ENCODE results near the gene CETP.

CETP gene

DNA sequence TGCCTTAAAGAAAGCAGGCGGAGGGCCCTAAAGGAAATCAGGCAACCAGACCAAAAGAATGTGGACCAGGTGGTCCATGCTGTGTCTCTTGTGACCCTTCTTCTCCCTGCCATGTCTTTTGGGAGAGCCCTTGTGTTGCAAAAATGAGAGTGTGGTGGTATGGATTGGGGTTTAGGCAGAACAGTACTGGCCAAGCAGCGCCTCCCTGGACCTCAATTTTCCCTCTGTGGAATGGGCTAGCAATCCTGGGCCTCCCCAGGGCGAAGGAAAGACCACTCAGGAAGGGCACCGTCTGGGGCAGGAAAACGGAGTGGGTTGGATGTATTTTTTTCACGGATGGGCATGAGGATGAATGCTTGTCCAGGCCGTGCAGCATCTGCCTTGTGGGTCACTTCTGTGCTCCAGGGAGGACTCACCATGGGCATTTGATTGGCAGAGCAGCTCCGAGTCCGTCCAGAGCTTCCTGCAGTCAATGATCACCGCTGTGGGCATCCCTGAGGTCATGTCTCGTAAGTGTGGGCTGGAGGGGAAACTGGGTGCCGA, 20.1 kb downstream of the CETP start:
- no peak for DNase-seq (ENCODE audit: low spot score)
- in situ Hi-C loops (cut with MboI; ENCODE audit: low pct_unique_long_range_greater_than_20kb, low sequenced_read_pairs, unreplicated experiment): no loop called here
- TF ChIP-seq, protein P1, sequence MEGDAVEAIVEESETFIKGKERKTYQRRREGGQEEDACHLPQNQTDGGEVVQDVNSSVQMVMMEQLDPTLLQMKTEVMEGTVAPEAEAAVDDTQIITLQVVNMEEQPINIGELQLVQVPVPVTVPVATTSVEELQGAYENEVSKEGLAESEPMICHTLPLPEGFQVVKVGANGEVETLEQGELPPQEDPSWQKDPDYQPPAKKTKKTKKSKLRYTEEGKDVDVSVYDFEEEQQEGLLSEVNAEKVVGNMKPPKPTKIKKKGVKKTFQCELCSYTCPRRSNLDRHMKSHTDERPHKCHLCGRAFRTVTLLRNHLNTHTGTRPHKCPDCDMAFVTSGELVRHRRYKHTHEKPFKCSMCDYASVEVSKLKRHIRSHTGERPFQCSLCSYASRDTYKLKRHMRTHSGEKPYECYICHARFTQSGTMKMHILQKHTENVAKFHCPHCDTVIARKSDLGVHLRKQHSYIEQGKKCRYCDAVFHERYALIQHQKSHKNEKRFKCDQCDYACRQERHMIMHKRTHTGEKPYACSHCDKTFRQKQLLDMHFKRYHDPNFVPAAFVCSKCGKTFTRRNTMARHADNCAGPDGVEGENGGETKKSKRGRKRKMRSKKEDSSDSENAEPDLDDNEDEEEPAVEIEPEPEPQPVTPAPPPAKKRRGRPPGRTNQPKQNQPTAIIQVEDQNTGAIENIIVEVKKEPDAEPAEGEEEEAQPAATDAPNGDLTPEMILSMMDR (IDR thresholded peaks at IDR 0.05; ENCODE audit: extremely low read depth, insufficient read depth, missing control alignments): no peak

DNA sequence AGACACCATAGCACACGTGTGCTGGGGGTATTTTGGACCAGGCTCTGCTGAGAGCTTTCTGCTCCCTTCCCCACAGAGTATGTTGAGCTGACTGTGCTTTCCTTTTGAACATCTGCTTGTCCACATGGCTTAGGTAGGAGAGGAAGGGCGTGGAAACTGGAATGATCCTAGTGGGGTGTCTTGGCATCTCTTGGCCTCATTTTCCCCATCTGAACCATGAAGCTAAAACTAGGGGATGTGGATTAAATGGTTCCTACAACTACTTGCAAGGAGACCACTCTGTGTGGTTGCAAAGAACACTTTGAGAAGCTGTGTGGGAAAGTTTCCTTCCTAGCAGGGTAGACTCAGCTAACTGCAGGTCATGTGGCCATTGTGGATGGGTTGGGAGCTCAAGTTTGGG, 20.9 kb downstream of the CETP start:
- in situ Hi-C loops (cut with MboI; ENCODE audit: low pct_unique_long_range_greater_than_20kb, low sequenced_read_pairs, unreplicated experiment): no loop called here
- no peak for DNase-seq (ENCODE audit: low spot score)
- TF ChIP-seq, protein P1 (IDR thresholded peaks at IDR 0.05; ENCODE audit: extremely low read depth, insufficient read depth, missing control alignments): no peak

DNA sequence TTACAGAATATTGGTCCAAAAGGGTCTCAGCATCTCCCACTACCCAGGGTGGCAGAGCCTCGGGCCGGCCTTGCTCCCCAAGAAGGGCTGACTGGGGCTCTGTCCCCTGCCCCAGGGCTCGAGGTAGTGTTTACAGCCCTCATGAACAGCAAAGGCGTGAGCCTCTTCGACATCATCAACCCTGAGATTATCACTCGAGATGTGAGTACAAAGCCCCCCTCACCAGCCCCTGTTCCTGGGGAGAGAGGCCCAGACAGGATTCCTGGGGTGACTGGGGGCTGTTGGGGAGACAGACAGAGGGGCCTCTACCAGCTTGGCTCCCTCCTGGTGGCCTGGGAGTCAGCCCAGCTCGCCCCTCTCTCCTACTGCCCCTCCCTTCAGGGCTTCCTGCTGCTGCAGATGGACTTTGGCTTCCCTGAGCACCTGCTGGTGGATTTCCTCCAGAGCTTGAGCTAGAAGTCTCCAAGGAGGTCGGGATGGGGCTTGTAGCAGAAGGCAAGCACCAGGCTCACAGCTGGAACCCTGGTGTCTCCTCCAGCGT, 21.5 kb downstream of the CETP start:
- TF ChIP-seq, protein P1 (IDR thresholded peaks at IDR 0.05; ENCODE audit: extremely low read depth, insufficient read depth, missing control alignments): no peak
- DNase-seq (ENCODE audit: low spot score): no peak
- in situ Hi-C loops (cut with MboI; ENCODE audit: low pct_unique_long_range_greater_than_20kb, low sequenced_read_pairs, unreplicated experiment): no loop called here

DNA sequence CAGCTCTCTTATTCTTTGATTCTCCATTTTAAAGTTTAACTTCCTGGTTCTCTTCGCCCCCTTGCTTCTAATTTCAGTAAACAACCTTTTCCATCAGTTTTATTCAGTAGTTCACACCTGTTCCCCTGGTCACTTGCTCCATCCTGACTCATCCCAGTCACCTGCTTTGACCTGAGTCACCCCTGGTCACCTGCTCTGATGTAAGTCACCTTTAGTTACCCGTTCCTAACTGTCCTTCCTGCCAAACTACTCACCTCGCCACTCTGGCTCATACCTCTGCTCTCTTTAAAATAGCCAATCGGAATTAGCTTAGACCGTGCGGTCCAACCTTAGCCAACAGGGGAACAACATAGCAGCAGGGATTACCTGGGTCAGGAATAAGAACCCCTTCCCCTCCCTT, 22.9 kb downstream of the CETP start:
- TF ChIP-seq, protein P1 (IDR thresholded peaks at IDR 0.05; ENCODE audit: extremely low read depth, insufficient read depth, missing control alignments): no peak
- DNase-seq (ENCODE audit: low spot score): no peak
- in situ Hi-C loops (cut with MboI; ENCODE audit: low pct_unique_long_range_greater_than_20kb, low sequenced_read_pairs, unreplicated experiment): no loop called here

DNA sequence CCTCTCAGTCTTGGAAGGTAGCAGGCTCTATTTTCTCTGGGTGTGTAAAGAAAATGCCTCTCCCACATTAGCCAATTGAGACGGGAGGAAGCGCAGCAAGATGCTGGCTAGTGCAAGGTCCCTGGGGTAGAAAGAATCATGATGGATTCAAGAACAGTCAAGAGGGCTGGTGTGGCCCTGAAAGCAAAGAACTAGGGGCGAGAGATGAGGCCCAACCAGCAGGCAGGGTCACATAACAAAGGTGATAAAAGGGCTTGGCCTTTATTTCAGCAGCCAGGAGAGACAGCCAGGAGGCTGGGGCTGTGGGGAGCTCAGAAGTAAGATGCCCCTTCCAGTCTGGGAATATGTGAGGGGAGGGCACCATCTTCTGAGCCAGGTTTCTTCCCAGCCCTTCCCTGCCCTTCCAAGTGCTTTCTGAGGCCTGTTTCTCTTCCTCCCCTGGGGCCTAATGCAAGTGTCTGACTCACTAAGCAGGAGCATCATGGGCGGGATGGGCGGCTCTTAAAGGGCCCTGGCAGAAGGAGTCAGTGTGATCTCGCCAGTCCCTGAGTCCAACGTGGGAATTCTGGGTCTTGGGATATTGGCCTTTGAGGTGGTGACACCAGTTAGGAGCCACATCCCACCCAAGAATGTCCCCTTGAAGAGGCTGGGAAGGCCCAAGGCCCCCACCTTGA, 23.7 kb downstream of the CETP start:
- DNase-seq (ENCODE audit: low spot score): no peak
- in situ Hi-C loops (cut with MboI; ENCODE audit: low pct_unique_long_range_greater_than_20kb, low sequenced_read_pairs, unreplicated experiment): no loop called here
- TF ChIP-seq, protein P1 (IDR thresholded peaks at IDR 0.05; ENCODE audit: extremely low read depth, insufficient read depth, missing control alignments): no peak

DNA sequence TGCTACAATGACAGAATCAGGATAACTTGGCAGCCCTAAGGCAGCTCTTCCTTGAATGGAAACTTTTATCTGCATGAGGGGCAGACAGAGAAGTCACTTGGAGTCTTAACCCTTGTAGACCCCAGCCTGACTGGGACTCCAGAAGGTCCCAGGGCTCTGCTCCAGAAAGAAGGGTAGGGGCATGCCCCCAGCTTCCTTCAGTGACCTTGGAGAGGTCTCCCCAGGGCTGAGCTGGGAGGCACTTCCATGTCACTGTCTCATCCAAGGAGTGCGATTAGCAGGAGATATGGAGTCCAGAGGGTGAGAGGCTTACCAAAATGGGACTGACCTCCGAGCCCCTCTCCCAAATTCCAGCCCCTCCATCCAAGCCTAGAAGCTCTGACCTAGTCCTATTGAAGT, 24.2 kb downstream of the CETP start:
- no peak for DNase-seq (ENCODE audit: low spot score)
- TF ChIP-seq, protein P1 (IDR thresholded peaks at IDR 0.05; ENCODE audit: extremely low read depth, insufficient read depth, missing control alignments): no peak
- in situ Hi-C loops (cut with MboI; ENCODE audit: low pct_unique_long_range_greater_than_20kb, low sequenced_read_pairs, unreplicated experiment): no loop called here

Data from GM13977 (cell line).